OCI-LY7 (cell line): ENCODE measurements around the gene SOX4. TPM values are rescaled to one million over a fixed set of nuclear protein-coding genes. Genes with fewer than 3 reads are reported as not detected.
"Not testable (repeated sequence)": the region's sequence is repeated elsewhere in the genome, so short reads cannot be mapped to it uniquely, and the experiment has no call there.

Experiments
- Bru-seq: library from RNA; stranded (reverse); fragments of 400-500 nt; gene quantifications from one replicate; lab custom pipeline; 2021; lab: Mats Ljungman, UMichigan
- BruChase-seq, 2 experiments: library from RNA; stranded (reverse); fragments of 400-500 nt; gene quantifications; one replicate each; lab custom pipeline; 2021; lab: Mats Ljungman, UMichigan
- BruUV-seq: library from RNA; stranded (reverse); fragments of 400-500 nt; replicated peaks from 2 replicates; lab custom pipeline; 2021; lab: Mats Ljungman, UMichigan
- CTCF ChIA-PET: fragments of 300-600 bp; sonication (Branson Sonifier 250); formaldehyde crosslinking; loops from one replicate; lab custom pipeline; 2022; ENCODE audit warnings: antibody characterized with exemption; ENCODE audit not compliant: unreplicated experiment; lab: Charles Lee
- POLR2A ChIA-PET: fragments of 300-600 bp; sonication (Branson Sonifier 250); formaldehyde crosslinking; loops from one replicate; lab custom pipeline; 2022; ENCODE audit warnings: antibody characterized with exemption; lab: Charles Lee
- DNase-seq: peaks from one replicate; pipeline ENCODE4 v3.0.0-alpha.2; 2015; ENCODE audit warnings: low spot score
- H2AFZ ChIP-seq: fragments of 200-600 bp; sonication (generic), shearing (Covaris generic); 2 replicates; pipeline ENCODE4 v1.6.1; 2014; ENCODE audit warnings: mild to moderate bottlenecking, antibody characterized with exemption, low read length, moderate library complexity
- H3K27ac ChIP-seq: fragments of 200-600 bp; sonication (generic); 2 replicates; pipeline ENCODE4 v1.5.1; 2014; ENCODE audit warnings: mixed run types, low read depth, mild to moderate bottlenecking, moderate library complexity, low read length, inconsistent platforms; ENCODE audit not compliant: poor library complexity, severe bottlenecking
- H3K36me3 ChIP-seq: fragments of 200-600 bp; sonication (generic); 2 replicates; pipeline ENCODE4 v1.6.1; 2014; ENCODE audit warnings: mild to moderate bottlenecking, antibody characterized with exemption, low read length, moderate library complexity, mixed read lengths; ENCODE audit not compliant: insufficient read depth
- H3K4me1 ChIP-seq: fragments of 200-600 bp; sonication (generic); 2 replicates; pipeline ENCODE4 v1.5.1; 2014; ENCODE audit warnings: mild to moderate bottlenecking, low read length; ENCODE audit not compliant: insufficient read depth, poor library complexity, severe bottlenecking
- H3K4me2 ChIP-seq: fragments of 200-600 bp; sonication (generic); 2 replicates; pipeline ENCODE4 v1.6.1; 2014; ENCODE audit warnings: mild to moderate bottlenecking, low read length
- H3K4me3 ChIP-seq: fragments of 200-600 bp; sonication (generic); 2 replicates; pipeline ENCODE4 v1.5.1; 2014; ENCODE audit warnings: mild to moderate bottlenecking, low read depth, low read length; ENCODE audit not compliant: poor library complexity, severe bottlenecking
- H3K79me2 ChIP-seq: fragments of 200-600 bp; sonication (generic); 2 replicates; pipeline ENCODE4 v1.6.1; 2016; ENCODE audit warnings: low read depth, mild to moderate bottlenecking, low read length, moderate library complexity, mixed read lengths; ENCODE audit not compliant: insufficient read depth
- H3K9me2 ChIP-seq: fragments of 200-600 bp; sonication (generic); 2 replicates; pipeline ENCODE4 v1.6.1; 2016; ENCODE audit warnings: mild to moderate bottlenecking, low read length, mixed read lengths; ENCODE audit not compliant: insufficient read depth
- H3K9me3 ChIP-seq: fragments of 200-600 bp; sonication (generic); 2 replicates; pipeline ENCODE4 v1.6.1; 2014; ENCODE audit warnings: mild to moderate bottlenecking, mixed run types, low read length, mixed read lengths
- H4K20me1 ChIP-seq: fragments of 200-600 bp; sonication (generic); 2 replicates; pipeline ENCODE4 v1.6.1; 2014; ENCODE audit warnings: mild to moderate bottlenecking, antibody characterized with exemption, low read length, moderate library complexity, mixed read lengths; ENCODE audit not compliant: insufficient read depth
- CTCF ChIP-seq: fragments of 200-600 bp; sonication (generic); conservative IDR thresholded peaks from 2 replicates; pipeline ENCODE4 v1.5.1; 2014; ENCODE audit warnings: mild to moderate bottlenecking, antibody characterized with exemption, low read length, moderate library complexity, mixed read lengths
- EZH2phosphoT487 ChIP-seq: fragments of 200-600 bp; sonication (generic); IDR thresholded peaks from 2 replicates; pipeline ENCODE4 v1.6.1; 2018; ENCODE audit warnings: low read depth, borderline replicate concordance, mild to moderate bottlenecking, mixed run types, antibody characterized with exemption, low read length, moderate library complexity, mixed read lengths
- intact Hi-C: fragments of 100-400 bp; cut with micrococcal nuclease; formaldehyde crosslinking; loops from one replicate; pipeline ENCODE4 v1.10.0; 2022; ENCODE audit not compliant: unreplicated experiment
- long read RNA-seq: library from polyadenylated mRNA; stranded (forward); transcript quantifications from one replicate; pipeline ENCODE4 v2.0.0, GENCODE V29; 2022
- total RNA-seq, 2 experiments: library from RNA; depleted of rRNA in 1 of 2; stranded (reverse); fragments of >200 nt in 1 of 2; shearing (Covaris generic) in 1 of 2; gene quantifications; 2 replicates each; pipeline ENCODE4 v1.2.3, GENCODE V29; 2014 to 2022

Gene SOX4
- total RNA-seq (2014; rRNA removed; shearing (Covaris generic)) (55.2 and 55.3 TPM in 2 replicates), total RNA-seq (2022) (58.1 and 78.1 TPM in 2 replicates), Bru-seq, nascent RNA (percentile 94 among the genes with signal in this experiment), BruChase-seq, experiment 1, labeled RNA remaining after a 6-hour chase (percentile 95 among the genes with signal in this experiment), BruChase-seq, experiment 2, labeled RNA remaining after a 2-hour chase (percentile 99 among the genes with signal in this experiment)
- long read RNA-seq, full-length matches to known transcripts = 267 of 267 reads
- long read RNA-seq, partial matches to known transcripts = 0 of 267 reads
- long read RNA-seq, other reads (novel, unspliced or antisense) = 0 of 267 reads

DNA sequence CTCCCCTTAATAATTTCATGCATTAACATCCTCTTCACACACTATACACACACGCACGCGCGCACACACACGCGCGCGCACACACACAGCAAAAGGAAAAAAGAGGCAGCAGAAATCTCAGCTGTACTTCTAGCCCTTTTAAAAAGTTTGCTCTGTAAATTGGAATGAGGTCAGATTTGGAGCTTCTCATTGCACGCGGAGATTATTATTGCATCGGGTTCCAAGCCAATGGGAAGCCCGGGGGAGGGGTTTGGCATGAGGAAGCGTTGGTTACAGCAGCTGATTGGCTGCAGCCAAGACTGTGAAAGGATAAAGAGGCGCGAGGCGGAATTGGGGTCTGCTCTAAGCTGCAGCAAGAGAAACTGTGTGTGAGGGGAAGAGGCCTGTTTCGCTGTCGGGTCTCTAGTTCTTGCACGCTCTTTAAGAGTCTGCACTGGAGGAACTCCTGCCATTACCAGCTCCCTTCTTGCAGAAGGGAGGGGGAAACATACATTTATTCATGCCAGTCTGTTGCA, at the start of gene SOX4:
Gene SOX4 (plus strand): TSS at position 340 of the 515 bp plus-strand sequence. CDS start 784 bp downstream, outside the sequence.
- intact Hi-C loops = loop anchor here (5.0 kb wide), 1 partner anchor 1191 kb away; the partner anchor contains the start of gene E2F3
- CTCF ChIA-PET = interaction anchor here (0.6 to 1.3 kb wide), 2 partner anchors 20 to 1191 kb away, joined by 3 read pairs; no protein-coding TSS in a partner anchor
- H3K36me3 ChIP-seq = peaks cover 33% of the 10 kb centered on the region
- TF ChIP-seq EZH2phosphoT487 (no peak), CTCF (no peak)
- peak within 1 kb of the TSS; percentile 71 for H3K4me2 ChIP-seq
- POLR2A ChIA-PET = interaction anchor here (0.6 to 3.3 kb wide), 28 partner anchors 8 to 1995 kb away, joined by 3 to 41 read pairs (median 4); partner anchors contain the start of gene CDKAL1
- no peaks in the 10 kb centered on the region for H3K9me2 ChIP-seq
- TSS peak; percentile 74 for BruUV-seq
- H3K9me3 ChIP-seq = no peaks in the 10 kb centered on the region
- peak within 1 kb of the TSS; percentile 94 for H3K4me3 ChIP-seq
- peaks cover 9% of the 10 kb centered on the region; the same call in 1 of the 2 replicates for H4K20me1 ChIP-seq
- H3K79me2 ChIP-seq = peaks cover 47% of the 10 kb centered on the region
- H3K27ac ChIP-seq = peak within 1 kb of the TSS; percentile 67
- H2AFZ ChIP-seq = peak within 1 kb of the TSS; percentile 53; the same call in 1 of the 2 replicates
- peak; percentile 98 for DNase-seq
- H3K4me1 ChIP-seq = peaks cover 29% of the 10 kb centered on the region

GRCh38 chr6:21552286-21552685, 41.3 kb upstream of the SOX4 start:
- CTCF ChIA-PET, H4K20me1 ChIP-seq, H3K4me2 ChIP-seq, H3K27ac ChIP-seq, H3K36me3 ChIP-seq, H3K9me2 ChIP-seq, intact Hi-C loops, DNase-seq, H3K4me1 ChIP-seq, H3K9me3 ChIP-seq, H2AFZ ChIP-seq, H3K79me2 ChIP-seq, H3K4me3 ChIP-seq, BruUV-seq: not testable (repeated sequence)
- POLR2A ChIA-PET = interaction anchor here (0.6 kb wide), 1 partner anchor 1296 kb away, joined by 6 read pairs; no protein-coding TSS in a partner anchor

DNA sequence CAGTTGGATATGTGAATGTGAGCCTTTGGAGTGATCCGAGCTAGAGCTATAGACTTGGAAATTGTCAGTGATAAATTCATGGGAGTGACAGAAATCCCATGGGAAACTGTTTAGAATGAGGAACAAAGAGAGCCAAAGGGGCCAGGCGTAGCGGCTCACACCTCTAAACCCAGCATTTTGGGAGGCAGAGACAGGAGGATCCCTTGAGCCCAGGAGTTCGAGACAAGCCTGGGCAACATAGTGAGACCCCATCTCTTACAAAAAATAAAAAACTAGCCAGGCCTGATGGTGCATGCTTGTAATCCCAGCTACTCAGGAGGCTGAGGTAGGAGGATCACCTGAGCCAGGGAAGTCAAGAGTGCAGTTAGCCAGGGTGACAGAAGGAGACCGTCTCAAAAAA, 39.3 kb upstream of the SOX4 start:
- CTCF ChIA-PET = no interaction called here

More for the DNA sequence above, 39.3 kb upstream of the SOX4 start:
- no peak for DNase-seq
- BruUV-seq = no TSS peak
- TF ChIP-seq EZH2phosphoT487 (no peak), CTCF (no peak)
- Histone ChIP-seq H3K9me3 (peaks cover 2% of the 10 kb centered on the region; the same call in 1 of the 2 replicates), H2AFZ (no peak overlapping the region), H3K4me1 (no peaks in the 10 kb centered on the region), H3K36me3 (no peaks in the 10 kb centered on the region), H3K4me2 (no peak overlapping the region), H4K20me1 (no peaks in the 10 kb centered on the region), H3K79me2 (no peaks in the 10 kb centered on the region), H3K4me3 (no peak overlapping the region), H3K27ac (no peak overlapping the region), H3K9me2 (no peaks in the 10 kb centered on the region)
- POLR2A ChIA-PET = interaction anchor here (0.6 to 0.7 kb wide), 2 partner anchors 15 to 108 kb away, joined by 3 to 6 read pairs; no protein-coding TSS in a partner anchor
- intact Hi-C loops = no loop called here
